ENCODE data around the gene MYOM1.
"Not testable (repeated sequence)": the region's sequence is repeated elsewhere in the genome, so short reads cannot be mapped to it uniquely, and the experiment has no call there.

MYOM1 gene

GRCh38 chr18:3063766-3064165, 156.0 kb downstream of the MYOM1 start:
- H2AK5ac ChIP-seq (ENCODE audit: low read length); H3K79me1 ChIP-seq (ENCODE audit: low read length); H2BK5ac ChIP-seq (ENCODE audit: low read depth, low read length, poor library complexity); H3K14ac ChIP-seq (ENCODE audit: low read length); H3K9ac ChIP-seq (ENCODE audit: low read length); H3K4me3 ChIP-seq (ENCODE audit: low read depth, low read length); DNase-seq; H3K4me2 ChIP-seq (ENCODE audit: low read length); H3K4ac ChIP-seq (ENCODE audit: low read depth, low read length); H3K4me1 ChIP-seq (ENCODE audit: control insufficient read depth in 1 of 2, insufficient read depth in 2 of 2, low read length in 2 of 2); H3K23ac ChIP-seq (ENCODE audit: low read length); H3K27me3 ChIP-seq (ENCODE audit: insufficient read depth, low read length); H3K79me2 ChIP-seq (ENCODE audit: control insufficient read depth, insufficient read depth, low read length, poor library complexity); H4K91ac ChIP-seq (ENCODE audit: low read depth, low read length); H3K9me3 ChIP-seq (ENCODE audit: insufficient read depth, low read depth, low read length); H3K36me3 ChIP-seq (ENCODE audit: control insufficient read depth in 1 of 2, insufficient read depth in 2 of 2, low read length in 2 of 2); H4K8ac ChIP-seq (ENCODE audit: low read depth, low read length); H2BK120ac ChIP-seq (ENCODE audit: insufficient read depth, low read length, poor library complexity); H3K27ac ChIP-seq (ENCODE audit: low read depth, low read length); H2BK12ac ChIP-seq (ENCODE audit: low read length); H2AFZ ChIP-seq (ENCODE audit: insufficient read depth, low read length, poor library complexity); H4K12ac ChIP-seq (ENCODE audit: low read depth, low read length); H3K18ac ChIP-seq (ENCODE audit: low read length): not testable (repeated sequence)
- no CpG with 5 or more reads among the region's 4 CpGs for WGBS (ENCODE audit: extremely low coverage, insufficient coverage, insufficient read length)

DNA sequence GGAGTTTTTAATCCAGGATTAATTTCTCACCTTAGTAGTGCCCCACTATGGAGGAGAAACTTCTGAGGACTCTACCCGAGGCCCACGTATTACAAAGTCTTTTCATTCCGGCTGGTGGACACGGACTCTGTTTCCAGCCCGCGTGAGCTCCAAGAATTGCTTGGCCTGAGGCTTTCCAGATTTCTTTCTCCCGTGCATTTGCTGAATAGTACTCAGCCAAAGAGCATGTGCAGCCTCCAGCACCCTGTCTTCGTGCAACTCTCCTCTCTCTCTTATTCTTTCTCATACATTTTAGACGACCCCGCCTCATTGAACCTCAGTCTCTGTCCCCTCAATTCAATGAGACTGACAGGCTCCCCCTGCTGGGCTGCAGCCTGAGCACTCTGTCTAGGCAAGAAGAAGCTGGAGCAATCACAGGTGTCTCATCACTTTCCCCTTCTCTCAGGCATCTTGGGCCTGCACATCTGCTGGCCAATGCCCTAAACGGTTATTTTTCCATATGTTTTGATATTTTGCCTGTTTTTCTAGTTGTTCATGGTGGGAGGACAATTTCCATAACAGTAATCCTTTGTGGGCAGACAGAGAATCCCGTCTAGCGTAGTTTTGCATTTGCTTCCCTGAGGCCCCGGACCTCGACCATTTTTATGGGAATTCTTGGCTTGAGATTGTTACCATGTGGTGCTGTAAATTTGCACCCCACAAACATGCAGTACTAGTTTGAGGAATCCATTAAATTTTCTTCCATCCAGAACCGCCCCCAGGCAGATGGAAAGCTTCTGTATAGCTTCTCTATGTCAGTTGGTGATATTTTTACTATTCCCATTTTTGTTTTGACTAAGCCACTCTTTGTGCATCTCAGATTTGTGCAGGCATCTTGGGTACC, 156.7 kb downstream of the MYOM1 start:
- Histone ChIP-seq H3K36me3 (ENCODE audit: control insufficient read depth in 1 of 2, insufficient read depth in 2 of 2, low read length in 2 of 2) (no peaks in the 10 kb centered on the region), H3K4me3 (ENCODE audit: low read depth, low read length) (no peak overlapping the region), H2BK12ac (ENCODE audit: low read length) (no peak overlapping the region), H3K23ac (ENCODE audit: low read length) (no peak overlapping the region), H3K4me2 (ENCODE audit: low read length) (no peak overlapping the region), H3K9me3 (ENCODE audit: insufficient read depth, low read depth, low read length) (peaks cover 2% of the 10 kb centered on the region), H3K27me3 (ENCODE audit: insufficient read depth, low read length) (no peaks in the 10 kb centered on the region), H3K4ac (ENCODE audit: low read depth, low read length) (no peak overlapping the region), H3K14ac (ENCODE audit: low read length) (no peak overlapping the region), H3K79me1 (ENCODE audit: low read length) (peaks cover 2% of the 10 kb centered on the region), H2BK120ac (ENCODE audit: insufficient read depth, low read length, poor library complexity) (no peak overlapping the region), H4K91ac (ENCODE audit: low read depth, low read length) (no peak overlapping the region), H2AFZ (ENCODE audit: insufficient read depth, low read length, poor library complexity) (no peak overlapping the region), H4K12ac (ENCODE audit: low read depth, low read length) (no peak overlapping the region), H4K8ac (ENCODE audit: low read depth, low read length) (no peak overlapping the region), H3K9ac (ENCODE audit: low read length) (no peak overlapping the region), H2AK5ac (ENCODE audit: low read length) (no peak overlapping the region), H3K27ac (ENCODE audit: low read depth, low read length) (no peak overlapping the region), H3K79me2 (ENCODE audit: control insufficient read depth, insufficient read depth, low read length, poor library complexity) (no peaks in the 10 kb centered on the region), H2BK5ac (ENCODE audit: low read depth, low read length, poor library complexity) (no peak overlapping the region), H3K4me1 (ENCODE audit: control insufficient read depth in 1 of 2, insufficient read depth in 2 of 2, low read length in 2 of 2) (no peaks in the 10 kb centered on the region), H3K18ac (ENCODE audit: low read length) (no peak overlapping the region)
- peak; percentile 40 to 68 for DNase-seq
- no CpG with 5 or more reads among the region's 16 CpGs for WGBS (ENCODE audit: extremely low coverage, insufficient coverage, insufficient read length)

DNA sequence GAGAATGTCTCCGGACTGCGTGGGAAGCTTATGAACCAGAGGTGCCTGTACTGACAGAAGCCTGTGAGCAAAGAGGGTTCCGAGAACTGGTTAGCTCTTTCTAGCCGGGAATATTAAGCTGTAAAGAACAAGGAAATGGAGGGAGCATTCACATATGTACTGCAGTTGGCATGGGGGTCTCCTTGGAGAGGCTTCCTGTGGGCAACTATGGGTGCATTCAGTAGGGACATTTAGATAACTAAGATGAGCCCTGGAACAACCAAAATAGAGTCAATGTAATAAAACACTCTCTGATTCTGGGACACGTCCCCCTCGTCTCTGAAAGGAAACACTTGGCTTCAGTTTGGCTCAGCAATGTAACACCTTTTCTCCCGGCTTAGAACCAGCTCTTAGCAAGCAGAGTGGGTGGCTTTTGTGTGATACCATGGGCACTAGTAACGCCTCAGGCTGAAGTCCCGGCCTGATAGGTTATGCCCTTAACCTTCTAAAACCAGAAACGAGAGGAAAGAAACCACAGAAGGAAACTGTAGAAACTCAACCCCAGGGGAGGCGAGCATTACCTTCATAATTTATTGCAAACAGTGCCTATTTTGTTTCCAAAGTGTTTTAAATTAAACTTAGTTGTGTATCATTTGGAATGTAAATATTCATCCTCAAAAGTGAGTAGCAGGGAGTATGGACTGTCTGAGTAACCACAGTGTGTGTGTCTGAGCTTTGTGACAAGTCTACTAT, 158.0 kb downstream of the MYOM1 start:
- no peak overlapping the region for H2AK5ac ChIP-seq (ENCODE audit: low read length)
- H4K12ac ChIP-seq (ENCODE audit: low read depth, low read length), result no peak overlapping the region
- no peaks in the 10 kb centered on the region for H3K4me1 ChIP-seq (ENCODE audit: control insufficient read depth in 1 of 2, insufficient read depth in 2 of 2, low read length in 2 of 2)
- H4K91ac ChIP-seq (ENCODE audit: low read depth, low read length), result no peak overlapping the region
- H2BK120ac ChIP-seq (ENCODE audit: insufficient read depth, low read length, poor library complexity), result no peak overlapping the region
- H3K4me2 ChIP-seq (ENCODE audit: low read length), result no peak overlapping the region
- H3K4me3 ChIP-seq (ENCODE audit: low read depth, low read length), result no peak overlapping the region
- no peak overlapping the region for H3K27ac ChIP-seq (ENCODE audit: low read depth, low read length)
- H3K79me2 ChIP-seq (ENCODE audit: control insufficient read depth, insufficient read depth, low read length, poor library complexity), result no peaks in the 10 kb centered on the region
- H3K27me3 ChIP-seq (ENCODE audit: insufficient read depth, low read length), result no peaks in the 10 kb centered on the region
- H3K4ac ChIP-seq (ENCODE audit: low read depth, low read length), result no peak overlapping the region
- no peak overlapping the region for H3K14ac ChIP-seq (ENCODE audit: low read length)
- DNase-seq, result no peak
- H3K36me3 ChIP-seq (ENCODE audit: control insufficient read depth in 1 of 2, insufficient read depth in 2 of 2, low read length in 2 of 2), result no peaks in the 10 kb centered on the region
- H2BK12ac ChIP-seq (ENCODE audit: low read length), result no peak overlapping the region
- H2BK5ac ChIP-seq (ENCODE audit: low read depth, low read length, poor library complexity), result no peak overlapping the region
- peaks cover 2% of the 10 kb centered on the region for H3K79me1 ChIP-seq (ENCODE audit: low read length)
- H3K23ac ChIP-seq (ENCODE audit: low read length), result no peak overlapping the region
- no peak overlapping the region for H3K9ac ChIP-seq (ENCODE audit: low read length)
- H3K9me3 ChIP-seq (ENCODE audit: insufficient read depth, low read depth, low read length), result peaks cover 2% of the 10 kb centered on the region
- no peak overlapping the region for H3K18ac ChIP-seq (ENCODE audit: low read length)
- no peak overlapping the region for H2AFZ ChIP-seq (ENCODE audit: insufficient read depth, low read length, poor library complexity)
- H4K8ac ChIP-seq (ENCODE audit: low read depth, low read length), result no peak overlapping the region
- no CpG with 5 or more reads among the region's 11 CpGs for WGBS (ENCODE audit: extremely low coverage, insufficient coverage, insufficient read length)

DNA sequence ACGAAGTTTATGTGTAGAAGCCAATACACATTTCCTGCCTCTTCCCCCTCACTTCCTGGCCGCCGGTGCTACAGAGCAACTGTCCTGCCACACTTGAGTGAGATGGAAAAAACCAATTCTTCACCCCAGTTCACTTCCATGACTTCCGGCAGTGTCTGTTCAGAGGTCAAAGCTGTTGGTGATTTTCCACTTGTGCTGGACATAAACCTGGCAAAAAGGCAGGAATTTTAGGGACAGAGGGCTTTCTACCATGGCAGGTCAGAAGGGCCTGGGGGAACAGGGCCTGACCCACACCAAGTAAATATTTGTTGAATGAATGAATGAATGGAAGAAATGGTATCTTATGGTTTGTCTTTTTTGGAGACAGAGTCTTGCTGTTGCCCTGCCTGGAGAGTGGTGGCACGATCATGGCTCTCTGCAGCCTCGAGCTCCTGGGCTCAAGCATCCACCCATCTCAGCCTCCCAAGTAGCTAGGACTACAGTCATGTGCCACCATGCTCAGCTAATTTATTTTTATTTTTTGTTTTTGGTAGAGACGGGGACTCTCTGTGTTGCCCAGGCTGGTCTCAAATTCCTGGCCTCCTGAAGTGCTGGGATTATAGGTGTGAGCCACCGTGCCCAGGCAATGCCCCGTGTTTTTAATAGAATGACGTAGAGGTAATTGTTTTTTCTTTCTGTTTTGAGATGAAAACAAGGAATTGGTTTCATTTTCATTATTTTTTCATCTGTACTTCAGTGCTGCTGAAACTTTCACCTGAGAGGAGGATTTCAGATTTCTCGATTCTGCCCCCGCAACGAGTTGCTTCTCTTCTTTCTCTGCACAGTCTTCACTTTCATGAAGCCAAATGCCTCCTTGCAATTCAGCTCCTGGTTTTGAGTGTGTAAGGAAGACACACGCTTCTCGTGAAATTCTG, 158.8 kb downstream of the MYOM1 start:
- Histone ChIP-seq H4K91ac (ENCODE audit: low read depth, low read length) (peak overlapping the region; percentile 11), H3K4me3 (ENCODE audit: low read depth, low read length) (no peak overlapping the region), H3K9me3 (ENCODE audit: insufficient read depth, low read depth, low read length) (peaks cover 2% of the 10 kb centered on the region), H2BK5ac (ENCODE audit: low read depth, low read length, poor library complexity) (no peak overlapping the region), H3K79me2 (ENCODE audit: control insufficient read depth, insufficient read depth, low read length, poor library complexity) (no peaks in the 10 kb centered on the region), H2BK120ac (ENCODE audit: insufficient read depth, low read length, poor library complexity) (no peak overlapping the region), H3K14ac (ENCODE audit: low read length) (no peak overlapping the region), H2BK12ac (ENCODE audit: low read length) (peak overlapping the region; percentile 71), H2AK5ac (ENCODE audit: low read length) (no peak overlapping the region), H4K8ac (ENCODE audit: low read depth, low read length) (no peak overlapping the region), H3K4ac (ENCODE audit: low read depth, low read length) (no peak overlapping the region), H3K9ac (ENCODE audit: low read length) (no peak overlapping the region), H3K4me1 (ENCODE audit: control insufficient read depth in 1 of 2, insufficient read depth in 2 of 2, low read length in 2 of 2) (no peaks in the 10 kb centered on the region), H3K4me2 (ENCODE audit: low read length) (no peak overlapping the region), H3K23ac (ENCODE audit: low read length) (no peak overlapping the region), H3K27ac (ENCODE audit: low read depth, low read length) (no peak overlapping the region), H2AFZ (ENCODE audit: insufficient read depth, low read length, poor library complexity) (no peak overlapping the region), H3K27me3 (ENCODE audit: insufficient read depth, low read length) (no peaks in the 10 kb centered on the region), H3K79me1 (ENCODE audit: low read length) (peaks cover 2% of the 10 kb centered on the region), H3K18ac (ENCODE audit: low read length) (no peak overlapping the region), H3K36me3 (ENCODE audit: control insufficient read depth in 1 of 2, insufficient read depth in 2 of 2, low read length in 2 of 2) (no peaks in the 10 kb centered on the region), H4K12ac (ENCODE audit: low read depth, low read length) (no peak overlapping the region)
- no peak for DNase-seq
- WGBS (ENCODE audit: extremely low coverage, insufficient coverage, insufficient read length), result no CpG with 5 or more reads among the region's 15 CpGs
